H1 (cell line): Measurements from ENCODE around the gene UGT1A7. TPM values are rescaled to one million over a fixed set of nuclear protein-coding genes. Genes with fewer than 3 reads are reported as not detected.
"Not testable (repeated sequence)": the region's sequence is repeated elsewhere in the genome, so short reads cannot be mapped to it uniquely, and the experiment has no call there.

Experiments
- CTCF ChIA-PET: fragments of 300-600 bp; sonication (Branson Sonifier 250); formaldehyde crosslinking; loops from one replicate; lab custom pipeline; 2021; ENCODE audit not compliant: partially characterized antibody; lab: Charles Lee
- POLR2A ChIA-PET: fragments of 300-600 bp; sonication (Branson Sonifier 250); formaldehyde crosslinking; loops from one replicate; lab custom pipeline; 2021; ENCODE audit warnings: inconsistent platforms; ENCODE audit not compliant: partially characterized antibody; lab: Charles Lee
- DNase-seq, 2 experiments: peaks; one replicate each; pipeline versions ENCODE4 v3.0.0 to v3.0.0-alpha.2; 2010 to 2022; ENCODE audit warnings: low spot score in 2 of 2, low read depth in 1 of 2, mixed read lengths in 1 of 2
- FAIRE-seq: peaks from 2 replicates; lab custom pipeline; 2011; peaks lifted over from hg19 to GRCh38; lab: Jason Lieb, UNC
- H2AFZ ChIP-seq: 2 replicates; pipeline ENCODE4 v1.8.1; 2012; ENCODE audit warnings: low read length, inconsistent platforms
- H2AK5ac ChIP-seq: 2 replicates; pipeline ENCODE4 v1.6.1; 2013; ENCODE audit warnings: low read depth, low read length
- H2BK120ac ChIP-seq: replicated peaks from 2 replicates; pipeline ENCODE3; 2013; ENCODE audit warnings: low read depth, low read length, inconsistent platforms
- H2BK12ac ChIP-seq: 2 replicates; pipeline ENCODE4 v1.6.1; 2013; ENCODE audit warnings: low read depth, low read length
- H2BK15ac ChIP-seq: 2 replicates; pipeline ENCODE4 v1.6.1; 2013; ENCODE audit warnings: low read length
- H2BK20ac ChIP-seq: 2 replicates; pipeline ENCODE4 v1.6.1; 2013; ENCODE audit warnings: low read length
- H2BK5ac ChIP-seq: 2 replicates; pipeline ENCODE4 v1.6.1; 2013; ENCODE audit warnings: low read depth, low read length
- H3K14ac ChIP-seq: 2 replicates; pipeline ENCODE4 v1.6.1; 2013; ENCODE audit warnings: inconsistent platforms; ENCODE audit not compliant: insufficient read length
- H3K18ac ChIP-seq: 2 replicates; pipeline ENCODE4 v1.6.1; 2013; ENCODE audit warnings: low read length; ENCODE audit errors: extremely low read depth
- H3K23ac ChIP-seq: 2 replicates; pipeline ENCODE4 v1.6.1; 2013; ENCODE audit warnings: inconsistent platforms; ENCODE audit not compliant: insufficient read length
- H3K23me2 ChIP-seq: 2 replicates; pipeline ENCODE4 v1.6.1; 2013; ENCODE audit warnings: low read depth, low read length
- H3K27ac ChIP-seq: 2 replicates; pipeline ENCODE4 v1.6.1; 2011; ENCODE audit warnings: low read depth, low read length, inconsistent platforms
- H3K27me3 ChIP-seq, 4 experiments: replicated peaks in 1 of 4; 1 replicate in 1 of 4; 2 replicates in 3 of 4; pipeline versions ENCODE4 v1.6.1 to v1.8.1; 2011 to 2013; ENCODE audit warnings: low read length in 3 of 4, mild to moderate bottlenecking in 3 of 4, inconsistent platforms in 2 of 4, mixed read lengths in 2 of 4, moderate library complexity in 1 of 4; ENCODE audit not compliant: control insufficient read depth in 3 of 4, insufficient read depth in 3 of 4; ENCODE audit errors: extremely low read depth in 1 of 4
- H3K36me3 ChIP-seq, 4 experiments: 2 replicates each; pipeline versions ENCODE4 v1.6.1 to v1.8.1; 2011 to 2013; ENCODE audit warnings: mild to moderate bottlenecking in 4 of 4, low read length in 3 of 4, moderate library complexity in 2 of 4, control low read depth in 1 of 4, inconsistent platforms in 1 of 4; ENCODE audit not compliant: insufficient read depth in 4 of 4, control insufficient read depth in 2 of 4
- H3K4ac ChIP-seq: replicated peaks from 2 replicates; pipeline ENCODE3; 2013; ENCODE audit warnings: low read length, low read depth, mixed read lengths, inconsistent platforms; ENCODE audit not compliant: insufficient read length
- H3K4me1 ChIP-seq, 4 experiments: replicated peaks in 1 of 4; 1 replicate in 1 of 4; 2 replicates in 3 of 4; pipeline versions ENCODE4 v1.6.1 to v1.8.1; 2011 to 2013; ENCODE audit warnings: low read length in 3 of 4, inconsistent platforms in 2 of 4, mixed read lengths in 1 of 4; ENCODE audit not compliant: insufficient read depth in 4 of 4, control insufficient read depth in 3 of 4
- H3K4me2 ChIP-seq, 2 experiments: 2 replicates each; pipeline versions ENCODE4 v1.6.1 to v1.8.1; 2011 to 2013; ENCODE audit warnings: low read depth in 2 of 2, low read length in 2 of 2, control low read depth in 1 of 2, inconsistent platforms in 1 of 2, mild to moderate bottlenecking in 1 of 2; ENCODE audit not compliant: insufficient read depth in 1 of 2
- H3K4me3 ChIP-seq, 4 experiments: fragments of 200-600, 300-600 bp in 1 of 4; sonication (generic), shearing (Covaris generic), sonication (Bioruptor Twin) in 1 of 4; 2 replicates each; pipeline versions ENCODE4 v1.5.1 to v1.8.1; 2011 to 2016; ENCODE audit warnings: low read length in 4 of 4, low read depth in 3 of 4, control low read depth in 2 of 4, inconsistent platforms in 2 of 4, mild to moderate bottlenecking in 2 of 4, mixed read lengths in 1 of 4, moderate library complexity in 1 of 4; ENCODE audit not compliant: insufficient read depth in 2 of 4; ENCODE audit errors: extremely low read depth in 1 of 4
- H3K56ac ChIP-seq: replicated peaks from 2 replicates; pipeline ENCODE3; 2013; ENCODE audit warnings: low read depth, mild to moderate bottlenecking, mixed read lengths, low read length, inconsistent platforms; ENCODE audit not compliant: insufficient read length
- H3K79me1 ChIP-seq: 2 replicates; pipeline ENCODE4 v1.6.1; 2013; ENCODE audit warnings: low read depth, low read length, control low read depth
- H3K79me2 ChIP-seq, 2 experiments: 2 replicates each; pipeline versions ENCODE4 v1.6.1 to v1.8.1; 2012 to 2013; ENCODE audit warnings: low read length in 2 of 2, mild to moderate bottlenecking in 2 of 2, inconsistent platforms in 1 of 2; ENCODE audit not compliant: insufficient read depth in 2 of 2, control insufficient read depth in 1 of 2
- H3K9ac ChIP-seq, 4 experiments: replicated peaks in 1 of 4; 1 replicate in 1 of 4; 2 replicates in 3 of 4; pipeline versions ENCODE4 v1.6.1 to v1.8.1; 2011 to 2013; ENCODE audit warnings: low read depth in 3 of 4, low read length in 3 of 4, control low read depth in 2 of 4, mild to moderate bottlenecking in 2 of 4, moderate library complexity in 2 of 4, inconsistent platforms in 1 of 4; ENCODE audit errors: extremely low read depth in 1 of 4
- H3K9me3 ChIP-seq, 2 experiments: 2 replicates each; pipeline versions ENCODE4 v1.6.1 to v1.8.1; 2012 to 2013; ENCODE audit warnings: mild to moderate bottlenecking in 2 of 2, moderate library complexity in 2 of 2, control low read depth in 1 of 2, inconsistent platforms in 1 of 2, low read depth in 1 of 2, low read length in 1 of 2, mixed read lengths in 1 of 2; ENCODE audit not compliant: insufficient read depth in 2 of 2
- H4K20me1 ChIP-seq, 2 experiments: replicated peaks in 1 of 2; 2 replicates each; pipeline versions ENCODE3 to v1.8.1; 2011 to 2013; ENCODE audit warnings: inconsistent platforms in 2 of 2, low read length in 2 of 2, mild to moderate bottlenecking in 1 of 2; ENCODE audit not compliant: insufficient read depth in 2 of 2, control insufficient read depth in 1 of 2
- H4K5ac ChIP-seq: 2 replicates; pipeline ENCODE4 v1.6.1; 2013; ENCODE audit warnings: low read length, low read depth, mixed read lengths, inconsistent platforms; ENCODE audit not compliant: insufficient read length
- H4K8ac ChIP-seq: 2 replicates; pipeline ENCODE4 v1.8.0; 2013; ENCODE audit warnings: mild to moderate bottlenecking, moderate library complexity, low read length, inconsistent platforms; ENCODE audit not compliant: insufficient read depth; ENCODE audit errors: extremely low read depth
- H4K91ac ChIP-seq: replicated peaks from 2 replicates; pipeline ENCODE3; 2013; ENCODE audit warnings: low read length, mixed read lengths, inconsistent platforms; ENCODE audit not compliant: insufficient read length
- WGBS, 2 experiments: shearing (Covaris generic) in 1 of 2; methylation state at CpG; one replicate each; pipeline versions ENCODE4 v1.1.6 to v1.1.7; 2013 to 2015; ENCODE audit warnings: low lambda C conversion rate in 2 of 2, mixed read lengths in 2 of 2, inconsistent platforms in 1 of 2, low coverage in 1 of 2, missing lambda C conversion rate in 1 of 2; ENCODE audit not compliant: insufficient replicate concordance in 2 of 2, insufficient coverage in 1 of 2, insufficient read length in 1 of 2; ENCODE audit errors: extremely low coverage in 1 of 2, missing lambda C conversion rate in 1 of 2; 5-methylcytosine and 5-hydroxymethylcytosine counted together
- polyA plus RNA-seq, 7 experiments: library from polyadenylated mRNA; depleted of rRNA in 3 of 7; stranded (reverse) in 5 of 7; unstranded in 2 of 7; fragments of >200 nt in 5 of 7; fragments of 200-250 nt in 2 of 7; gene quantifications; 1 replicate in 5 of 7; 2 replicates in 1 of 7; 4 replicates in 1 of 7; pipeline versions ENCODE4 v1.2.1 to v1.2.3, GENCODE V29; 2011 to 2013; ENCODE audit warnings: missing spikeins in 2 of 7, mixed read lengths in 2 of 7
- total RNA-seq: library from RNA; stranded (reverse); fragmentation: NEBNext Ultra II Directional; extraction: Animal tissue kit (Norgen Biotek cat#: 25700); gene quantifications from 2 replicates; pipeline ENCODE4 v1.2.1, GENCODE V29; 2021

The UGT1A7 gene
- total and polyA plus RNA-seq, 2 of the 8 experiments (the other 6 are each of a cell fraction or from before 2014, with no cell fraction given) = not detected

GRCh38 chr2:233751212-233752009 is 69.7 kb downstream of the UGT1A7 start:
- H3K23ac ChIP-seq, H4K8ac ChIP-seq, H3K14ac ChIP-seq, H3K4me1 ChIP-seq, H3K79me1 ChIP-seq, H3K79me2 ChIP-seq, H3K9ac ChIP-seq, H3K56ac ChIP-seq, H4K91ac ChIP-seq, H3K36me3 ChIP-seq, H2BK120ac ChIP-seq, H2AK5ac ChIP-seq, H3K27me3 ChIP-seq, DNase-seq, H3K4me3 ChIP-seq, H2BK20ac ChIP-seq, H3K4ac ChIP-seq, POLR2A ChIA-PET, H4K20me1 ChIP-seq, FAIRE-seq, H2BK5ac ChIP-seq, H3K18ac ChIP-seq, H2BK15ac ChIP-seq, H3K27ac ChIP-seq, H3K4me2 ChIP-seq, H3K23me2 ChIP-seq, H2AFZ ChIP-seq, H4K5ac ChIP-seq, H2BK12ac ChIP-seq: not testable (repeated sequence)
- H3K9me3 ChIP-seq = peaks cover 21 to 33% of the 10 kb centered on the region in 2 experiments
- CTCF ChIA-PET = interaction anchor here (1.3 kb wide), 1 partner anchor 9 kb away, joined by 4 read pairs; the partner anchor contains the start of gene UGT1A1
- 78% methylated on average over 2 of the region's 2 CpGs; no CpG with 5 or more reads in 1 of the 2 experiments for WGBS, 2 experiments
